Fibroblast of lung (primary cell): Measurements from ENCODE around the gene CNDP1.

ENCODE experiments used
- CTCF ChIP-seq, 2 donors: IDR thresholded peaks in 1 of 2; conservative IDR thresholded peaks in 1 of 2; 1 replicate in 1 of 2; 2 replicates in 1 of 2; pipeline ENCODE4 v1.5.1; 2011 to 2012; ENCODE audit warnings: low read length in 2 of 2, control low read depth in 1 of 2, inconsistent platforms in 1 of 2, low read depth in 1 of 2, mild to moderate bottlenecking in 1 of 2
- EZH2 ChIP-seq: IDR thresholded peaks from 2 replicates; pipeline ENCODE4 v1.5.1; 2012; ENCODE audit warnings: low read length, control low read depth, mild to moderate bottlenecking; ENCODE audit errors: missing control alignments

GRCh38 chr18:74623047-74623816 lies 88.9 kb downstream of the CNDP1 start:
- peak in 1 of 2 donors; percentile 34 for TF ChIP-seq CTCF (conservative IDR thresholded peaks at IDR 0.05 in 1 of 2, IDR thresholded peaks at IDR 0.05 in 1 of 2; ENCODE audit: low read depth in 1 of 2, low read length in 2 of 2)
- TF ChIP-seq EZH2 = no peak
